Neuron (in vitro differentiated cells): ENCODE data around the gene PRKCE.

Source experiments
- H2AFZ ChIP-seq: one replicate; pipeline ENCODE4 v1.6.1; 2013; ENCODE audit warnings: low read depth, mild to moderate bottlenecking, inconsistent platforms, low read length, moderate library complexity
- H3K27me3 ChIP-seq: one replicate; pipeline ENCODE4 v1.6.1; 2013; ENCODE audit warnings: low read length; ENCODE audit not compliant: insufficient read depth
- H3K36me3 ChIP-seq: one replicate; pipeline ENCODE4 v1.6.1; 2013; ENCODE audit warnings: low read length; ENCODE audit not compliant: insufficient read depth
- H3K4me1 ChIP-seq: one replicate; pipeline ENCODE4 v1.6.1; 2013; ENCODE audit warnings: low read length; ENCODE audit not compliant: insufficient read depth
- H3K4me3 ChIP-seq: 2 replicates; pipeline ENCODE4 v1.5.1; 2013; ENCODE audit warnings: mild to moderate bottlenecking, low read length, moderate library complexity
- H3K9me3 ChIP-seq: one replicate; pipeline ENCODE4 v1.6.1; 2013; ENCODE audit warnings: low read length

The PRKCE gene

GRCh38 chr2:45617496-45617895 is 34.0 kb upstream of the PRKCE start:
- Histone ChIP-seq H3K9me3 (no peaks in the 10 kb centered on the region), H3K4me3 (no peak overlapping the region), H3K36me3 (no peaks in the 10 kb centered on the region), H2AFZ (no peak overlapping the region), H3K27me3 (no peaks in the 10 kb centered on the region), H3K4me1 (no peaks in the 10 kb centered on the region)

- no peaks in the 10 kb centered on the region for H3K36me3 ChIP-seq
- H3K27me3 ChIP-seq: peaks cover 13% of the 10 kb centered on the region
- H2AFZ ChIP-seq: no peak overlapping the region
- H3K4me3 ChIP-seq: no peak overlapping the region
- H3K9me3 ChIP-seq: no peaks in the 10 kb centered on the region
- H3K4me1 ChIP-seq: no peaks in the 10 kb centered on the region
Measured at GRCh38 chr2:45622336-45623075, 29.0 kb upstream of the PRKCE start.

DNA sequence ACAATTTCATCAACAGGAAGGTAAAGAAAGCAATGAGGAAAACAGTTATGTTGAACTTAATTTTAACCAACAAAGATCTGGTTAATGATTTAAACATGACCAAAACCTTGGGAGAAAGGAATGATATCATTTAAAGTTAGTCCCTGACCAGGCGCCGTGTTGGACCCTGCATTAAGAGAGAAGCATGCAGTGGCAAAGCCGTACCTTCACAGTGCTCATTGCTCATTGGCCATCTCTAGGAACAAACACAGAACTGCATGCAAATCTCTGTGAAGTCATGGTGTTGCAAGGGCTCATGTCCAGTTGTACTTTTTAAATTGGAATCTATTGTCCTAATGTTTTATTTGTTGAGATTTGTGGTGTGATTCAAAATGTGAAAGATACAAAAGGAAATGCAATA is 28.4 kb upstream of the PRKCE start:
- Histone ChIP-seq H3K36me3 (no peaks in the 10 kb centered on the region), H3K9me3 (no peaks in the 10 kb centered on the region), H3K4me3 (no peak overlapping the region), H3K27me3 (peaks cover 13% of the 10 kb centered on the region), H2AFZ (no peak overlapping the region), H3K4me1 (no peaks in the 10 kb centered on the region)

- Histone ChIP-seq H3K27me3 (peaks cover 13% of the 10 kb centered on the region), H3K9me3 (no peaks in the 10 kb centered on the region), H3K36me3 (no peaks in the 10 kb centered on the region), H3K4me3 (no peak overlapping the region), H3K4me1 (no peaks in the 10 kb centered on the region), H2AFZ (no peak overlapping the region)
Measured at GRCh38 chr2:45625824-45626223, 25.7 kb upstream of the PRKCE start.

GRCh38 chr2:45626387-45627221 is 24.9 kb upstream of the PRKCE start:
- no peaks in the 10 kb centered on the region for H3K9me3 ChIP-seq
- H3K4me3 ChIP-seq: no peak overlapping the region
- no peaks in the 10 kb centered on the region for H3K4me1 ChIP-seq

DNA sequence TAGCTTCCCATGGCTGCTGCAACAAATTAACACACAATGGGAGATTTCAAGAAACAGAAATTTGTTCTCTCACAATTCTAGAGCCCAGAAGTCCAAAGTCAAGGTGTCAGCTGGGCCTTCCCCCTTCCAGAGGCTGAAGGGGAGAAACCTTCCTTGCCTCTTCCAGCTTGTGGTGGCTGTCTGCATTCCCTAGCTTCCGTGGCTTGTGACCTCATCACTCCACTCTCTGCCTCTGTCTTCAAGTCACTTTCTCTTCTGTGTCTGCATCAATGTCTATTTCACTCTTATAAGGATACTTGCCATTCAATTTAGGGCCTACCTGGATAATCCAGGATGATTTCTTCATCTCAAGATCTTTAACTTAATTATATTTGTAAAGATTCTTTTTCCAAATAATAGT is 23.6 kb upstream of the PRKCE start:
- peaks cover 13% of the 10 kb centered on the region for H3K27me3 ChIP-seq
- H3K9me3 ChIP-seq: no peaks in the 10 kb centered on the region
- H3K4me1 ChIP-seq: no peaks in the 10 kb centered on the region
- H3K4me3 ChIP-seq: no peak overlapping the region
- H2AFZ ChIP-seq: no peak overlapping the region
- no peaks in the 10 kb centered on the region for H3K36me3 ChIP-seq

More at GRCh38 chr2:45626387-45627221, 24.9 kb upstream of the PRKCE start:
- Histone ChIP-seq H3K36me3 (no peaks in the 10 kb centered on the region), H3K27me3 (peaks cover 13% of the 10 kb centered on the region), H2AFZ (no peak overlapping the region)

- Histone ChIP-seq H3K9me3 (no peaks in the 10 kb centered on the region), H3K4me1 (no peaks in the 10 kb centered on the region), H3K4me3 (no peak overlapping the region), H2AFZ (no peak overlapping the region), H3K36me3 (no peaks in the 10 kb centered on the region), H3K27me3 (peaks cover 13% of the 10 kb centered on the region)
Measured at GRCh38 chr2:45629971-45630370, 21.5 kb upstream of the PRKCE start.

DNA sequence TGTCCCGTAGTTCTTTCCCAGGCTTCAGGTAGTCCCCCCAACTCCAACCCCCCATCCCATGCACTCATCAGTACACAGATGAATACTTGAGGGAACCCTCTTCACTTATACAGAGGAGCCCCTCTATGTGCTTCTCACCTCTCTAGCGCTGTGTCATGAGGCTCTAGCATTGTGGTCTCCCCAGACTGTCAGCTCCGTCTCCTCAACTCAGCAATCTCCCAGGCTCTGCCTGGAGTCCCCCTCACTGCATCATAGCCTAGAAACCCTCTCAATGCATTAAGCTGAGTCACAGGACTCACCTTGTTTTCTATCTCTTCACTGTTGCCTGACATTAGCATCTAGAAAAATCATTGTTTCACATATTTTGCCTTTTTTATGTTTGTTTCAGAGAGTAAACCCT is 20.2 kb upstream of the PRKCE start:
- H2AFZ ChIP-seq: no peak overlapping the region
- no peaks in the 10 kb centered on the region for H3K4me1 ChIP-seq
- no peaks in the 10 kb centered on the region for H3K9me3 ChIP-seq
- H3K36me3 ChIP-seq: no peaks in the 10 kb centered on the region
- H3K4me3 ChIP-seq: no peak overlapping the region
- H3K27me3 ChIP-seq: peaks cover 7% of the 10 kb centered on the region

- Histone ChIP-seq H3K36me3 (no peaks in the 10 kb centered on the region), H3K4me3 (no peak overlapping the region), H2AFZ (no peak overlapping the region), H3K9me3 (no peaks in the 10 kb centered on the region), H3K27me3 (peaks cover 4% of the 10 kb centered on the region), H3K4me1 (no peaks in the 10 kb centered on the region)
Measured at GRCh38 chr2:45631955-45632354, 19.5 kb upstream of the PRKCE start.

DNA sequence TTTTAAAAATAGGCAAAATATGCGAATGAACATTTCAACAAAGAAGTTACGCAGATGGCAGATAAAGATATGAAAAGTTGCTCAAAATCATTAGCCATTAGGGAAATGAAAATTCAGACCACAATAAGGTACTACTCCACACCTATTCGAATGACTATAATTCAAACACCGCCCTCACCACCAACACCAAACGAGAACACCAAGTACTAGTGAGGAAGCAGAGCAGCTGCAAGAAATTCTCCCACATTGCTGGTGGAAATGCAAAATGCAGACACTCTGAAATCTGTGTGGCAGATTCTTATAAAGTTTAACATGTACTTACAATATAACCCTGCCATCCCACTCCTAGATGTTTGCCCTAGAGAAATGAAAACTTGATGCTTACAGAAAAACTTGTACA is 17.3 kb upstream of the PRKCE start:
- Histone ChIP-seq H3K9me3 (no peaks in the 10 kb centered on the region), H3K27me3 (no peaks in the 10 kb centered on the region), H3K4me3 (no peak overlapping the region), H3K36me3 (no peaks in the 10 kb centered on the region), H3K4me1 (peaks cover 4% of the 10 kb centered on the region), H2AFZ (no peak overlapping the region)

DNA sequence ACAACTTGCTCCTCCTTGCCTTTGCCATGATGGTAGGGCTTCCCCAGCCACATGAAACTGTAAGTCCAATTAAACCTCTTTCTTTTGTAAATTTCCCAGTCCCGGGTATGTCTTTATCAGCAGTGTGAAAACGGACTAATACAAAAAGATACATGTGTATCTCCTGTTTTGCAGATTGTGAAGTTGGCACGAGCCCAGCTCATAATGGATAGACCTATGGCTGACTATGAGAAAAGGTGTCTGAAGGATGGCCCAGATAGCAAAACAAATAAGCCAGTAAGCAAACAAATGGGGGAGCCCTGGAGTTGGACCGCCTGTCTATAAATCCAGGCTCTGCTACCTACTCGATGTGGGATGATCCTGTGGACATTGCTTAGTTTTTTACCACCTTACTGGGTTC is 15.5 kb upstream of the PRKCE start:
- no peaks in the 10 kb centered on the region for H3K36me3 ChIP-seq
- H3K4me1 ChIP-seq: peaks cover 10% of the 10 kb centered on the region
- no peak overlapping the region for H3K4me3 ChIP-seq
- no peaks in the 10 kb centered on the region for H3K27me3 ChIP-seq
- no peaks in the 10 kb centered on the region for H3K9me3 ChIP-seq
- no peak overlapping the region for H2AFZ ChIP-seq

DNA sequence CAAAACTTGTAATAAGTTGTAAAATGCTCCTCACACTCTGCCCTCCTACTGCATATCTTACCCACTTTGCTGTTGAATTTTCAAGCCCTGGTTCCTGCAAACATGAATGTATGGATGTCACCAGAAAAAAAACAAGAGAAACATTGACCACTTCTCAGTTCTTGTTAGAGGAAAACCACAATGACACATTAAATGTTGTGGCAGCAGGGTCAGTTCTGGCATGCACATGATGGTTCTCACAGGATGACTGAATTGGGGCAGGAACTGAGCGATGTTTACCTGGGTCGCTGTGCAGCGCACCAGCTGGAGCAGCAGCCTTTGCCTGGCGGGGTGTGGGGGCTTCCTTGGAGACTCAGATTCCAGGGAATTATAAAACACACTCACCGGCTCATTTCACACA is 14.0 kb upstream of the PRKCE start:
- Histone ChIP-seq H3K9me3 (no peaks in the 10 kb centered on the region), H2AFZ (no peak overlapping the region), H3K4me3 (no peak overlapping the region), H3K4me1 (peaks cover 10% of the 10 kb centered on the region), H3K36me3 (no peaks in the 10 kb centered on the region), H3K27me3 (peaks cover 5% of the 10 kb centered on the region)

DNA sequence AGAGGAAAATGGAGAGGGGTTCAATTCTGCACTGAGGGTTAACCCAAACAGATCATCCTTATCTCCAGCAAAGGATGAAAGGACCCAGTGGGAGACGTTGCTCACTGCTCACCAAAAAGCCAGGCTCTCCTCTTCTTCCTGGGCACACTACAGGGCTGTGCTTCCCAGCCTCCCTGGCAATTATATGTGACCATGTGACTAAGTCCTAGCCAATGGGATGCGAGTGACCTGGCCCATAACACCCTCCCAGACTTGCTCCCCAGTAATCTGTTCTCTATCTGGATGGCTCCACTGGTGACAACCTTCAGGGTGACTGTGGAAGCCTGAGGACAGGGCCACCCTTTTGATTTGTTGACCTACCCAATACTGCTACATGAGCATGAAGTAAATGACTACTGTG is 10.9 kb upstream of the PRKCE start:
- Histone ChIP-seq H2AFZ (no peak overlapping the region), H3K36me3 (no peaks in the 10 kb centered on the region), H3K4me3 (no peak overlapping the region), H3K27me3 (peaks cover 11% of the 10 kb centered on the region), H3K9me3 (no peaks in the 10 kb centered on the region), H3K4me1 (peaks cover 18% of the 10 kb centered on the region)
